Measurements from ENCODE around the gene PCYT1A.
"Not testable (repeated sequence)": the region's sequence is repeated elsewhere in the genome, so short reads cannot be mapped to it uniquely, and the experiment has no call there.

Gene PCYT1A

DNA sequence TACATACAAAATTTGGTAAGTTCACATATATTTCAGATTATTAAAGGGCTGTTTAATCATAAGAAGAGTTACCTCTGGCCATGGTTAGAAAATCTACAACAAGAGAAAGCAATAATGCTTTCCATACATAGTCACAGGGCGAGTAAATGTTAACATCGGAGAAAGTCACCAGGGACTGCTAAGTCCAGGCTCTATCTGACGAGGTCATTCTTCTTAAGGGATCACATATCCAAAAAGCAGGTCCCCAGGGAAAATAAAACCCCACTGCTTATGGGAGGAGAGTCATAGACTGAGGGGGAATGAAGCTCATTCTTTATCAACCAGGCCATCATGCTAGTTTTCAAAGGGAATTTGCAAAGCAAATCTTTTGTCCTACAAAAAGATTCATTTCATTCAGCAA, 3.1 kb downstream of the PCYT1A start:
- DNase-seq: no peak

DNA sequence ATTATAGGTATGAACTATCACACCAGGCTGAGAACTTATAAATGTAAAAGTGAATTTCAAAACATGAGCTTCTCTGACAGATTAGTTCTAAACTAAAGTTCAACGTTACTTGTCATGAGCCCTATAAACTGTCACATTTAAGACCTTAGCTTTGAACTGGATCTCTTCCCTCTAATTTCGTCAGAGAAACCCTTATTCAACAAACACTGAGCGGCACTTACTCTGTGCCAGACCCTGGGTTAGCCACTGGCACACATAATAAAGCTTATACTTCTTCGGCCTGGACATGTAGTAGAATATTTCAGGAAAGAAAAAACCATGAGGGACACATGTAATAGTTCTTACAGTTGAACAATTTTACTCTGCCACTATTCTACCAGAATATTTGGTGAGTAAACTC, 5.6 kb downstream of the PCYT1A start:
- no peak for DNase-seq

DNA sequence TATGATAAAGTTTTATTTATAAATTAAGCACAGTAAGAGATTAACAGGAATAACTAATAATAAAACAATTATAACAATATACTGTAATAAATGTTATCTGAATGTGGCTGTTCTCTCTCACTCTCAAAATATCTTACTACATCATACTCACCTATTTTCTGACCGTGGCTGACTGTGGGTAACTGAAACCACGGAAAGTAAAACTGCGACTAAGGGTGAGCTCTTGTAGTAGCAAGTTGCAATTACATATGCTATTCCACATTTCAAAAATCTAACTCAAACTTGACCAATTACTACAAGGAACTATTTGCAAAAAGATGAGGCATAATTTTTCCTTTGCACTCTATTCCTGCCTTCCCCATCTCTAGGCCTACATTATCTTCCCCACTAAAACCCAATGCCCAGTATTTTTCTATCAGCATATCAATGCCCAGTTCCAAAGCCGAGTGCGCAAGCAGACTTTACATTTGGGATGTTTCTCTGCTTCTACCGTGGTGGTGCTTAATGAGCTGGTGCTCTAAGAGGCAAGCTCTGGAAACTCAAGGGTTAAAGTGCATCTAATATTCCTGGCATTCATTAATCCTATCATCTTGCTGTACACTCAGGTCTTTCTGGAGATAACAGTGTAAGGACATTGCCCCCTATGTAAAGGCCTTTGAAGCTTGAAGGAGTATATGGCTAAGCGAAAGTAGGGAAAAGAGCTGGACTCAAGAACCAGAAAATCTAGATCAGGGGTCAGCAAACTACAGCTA, 6.7 kb downstream of the PCYT1A start:
- DNase-seq: peak in 1 of 5 experiments; percentile 76

DNA sequence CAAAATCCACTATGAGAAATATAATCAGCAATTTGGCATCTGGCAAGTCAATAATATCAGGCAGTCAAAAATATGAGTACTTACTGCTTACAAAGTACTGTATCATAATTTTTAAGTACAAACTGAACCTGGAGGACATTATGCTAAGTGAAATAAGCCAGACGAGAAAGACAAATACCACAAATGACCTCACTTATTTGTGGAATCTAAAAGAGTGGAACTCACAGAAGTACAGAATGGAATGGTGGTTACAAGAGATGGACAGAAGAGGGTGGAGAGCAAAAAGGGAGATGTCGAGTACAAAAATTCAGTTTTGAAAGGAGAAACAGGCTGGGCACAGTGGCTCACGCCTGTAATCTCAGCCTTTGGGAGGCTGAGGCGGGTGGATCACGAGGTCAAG, 12.4 kb downstream of the PCYT1A start:
- peak in 1 of 5 experiments; percentile 11 for DNase-seq

DNA sequence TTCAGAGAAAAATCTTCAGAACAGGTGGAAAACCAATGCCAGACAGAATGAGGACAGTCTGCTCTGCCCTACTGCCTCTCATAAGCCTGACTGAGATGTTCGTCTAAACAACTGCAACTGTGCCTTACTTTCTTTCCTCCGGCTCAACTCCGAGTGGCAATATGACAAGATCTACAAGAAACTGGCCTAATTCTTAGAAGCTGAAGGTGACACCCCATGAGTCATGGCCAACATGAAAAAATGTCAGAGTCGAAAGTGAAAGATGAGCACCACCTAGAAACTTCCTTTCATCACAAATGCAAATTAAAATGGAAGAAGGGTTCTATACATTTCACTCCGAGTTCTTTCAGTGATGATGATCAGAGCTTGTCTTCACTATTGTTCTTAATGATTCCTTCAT, 12.9 kb downstream of the PCYT1A start:
- DNase-seq: peak in 3 of 5 experiments; percentile 40 to 95 (median 70)

DNA sequence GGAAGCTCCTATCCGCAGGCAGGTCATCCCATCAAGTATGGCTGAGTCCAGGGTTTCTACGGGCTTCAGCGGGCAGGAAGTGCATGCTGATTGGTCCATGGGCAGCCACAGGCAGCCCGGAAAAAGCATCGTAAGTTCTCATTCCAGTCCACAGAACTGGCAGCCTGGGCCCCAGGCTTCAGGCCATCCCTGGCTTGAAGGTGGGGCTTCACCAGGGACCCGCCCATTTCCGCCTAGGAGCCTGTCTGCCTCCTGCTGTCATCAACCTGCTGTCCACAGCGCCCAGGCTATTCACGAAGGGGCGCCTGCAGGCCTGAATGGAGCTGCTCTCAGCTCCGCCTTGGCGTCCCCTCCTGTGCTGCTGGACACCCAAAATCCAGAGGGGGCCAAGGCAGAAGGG, 13.9 kb downstream of the PCYT1A start:
- DNase-seq: peak in 1 of 5 experiments; percentile 42

DNA sequence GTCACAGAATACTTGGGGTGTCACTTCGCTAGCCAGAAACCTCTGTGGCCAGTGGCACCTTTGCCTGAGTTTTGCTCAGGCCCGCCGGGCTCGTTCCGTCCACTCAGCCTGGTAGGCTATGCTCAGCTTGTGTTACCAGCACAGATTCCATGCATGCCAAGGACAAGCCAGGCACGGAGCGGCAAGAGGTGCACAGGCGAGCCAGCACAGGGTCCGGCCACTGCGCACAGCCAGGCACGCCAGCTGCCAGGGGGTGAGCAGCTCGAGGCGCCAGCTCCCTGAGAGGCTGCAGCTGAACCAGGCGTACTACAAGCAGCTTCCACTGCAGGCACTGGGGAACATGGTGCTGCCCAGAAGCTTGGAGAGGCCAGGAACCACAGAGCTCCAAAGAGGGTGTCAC, 14.7 kb downstream of the PCYT1A start:
- DNase-seq: no peak

DNA sequence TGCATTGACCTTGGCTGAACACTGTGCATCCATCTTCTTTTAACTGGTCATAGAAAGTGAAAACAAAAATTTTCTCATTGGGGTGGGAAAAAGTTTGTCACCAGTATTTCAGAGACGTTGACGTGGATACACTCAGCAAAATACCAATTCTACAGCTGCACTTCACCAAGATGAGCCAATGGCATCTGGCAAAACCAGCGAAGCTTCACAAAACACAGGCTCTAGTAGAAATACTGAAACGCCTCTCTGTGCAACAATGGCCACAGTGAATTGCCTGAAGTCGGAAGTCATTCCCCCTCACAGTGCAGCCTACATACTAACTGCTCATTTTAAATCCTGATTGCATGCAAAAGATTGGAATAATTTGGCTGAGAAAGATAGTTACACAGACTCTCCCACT, 17.0 kb downstream of the PCYT1A start:
- no peak for DNase-seq

DNA sequence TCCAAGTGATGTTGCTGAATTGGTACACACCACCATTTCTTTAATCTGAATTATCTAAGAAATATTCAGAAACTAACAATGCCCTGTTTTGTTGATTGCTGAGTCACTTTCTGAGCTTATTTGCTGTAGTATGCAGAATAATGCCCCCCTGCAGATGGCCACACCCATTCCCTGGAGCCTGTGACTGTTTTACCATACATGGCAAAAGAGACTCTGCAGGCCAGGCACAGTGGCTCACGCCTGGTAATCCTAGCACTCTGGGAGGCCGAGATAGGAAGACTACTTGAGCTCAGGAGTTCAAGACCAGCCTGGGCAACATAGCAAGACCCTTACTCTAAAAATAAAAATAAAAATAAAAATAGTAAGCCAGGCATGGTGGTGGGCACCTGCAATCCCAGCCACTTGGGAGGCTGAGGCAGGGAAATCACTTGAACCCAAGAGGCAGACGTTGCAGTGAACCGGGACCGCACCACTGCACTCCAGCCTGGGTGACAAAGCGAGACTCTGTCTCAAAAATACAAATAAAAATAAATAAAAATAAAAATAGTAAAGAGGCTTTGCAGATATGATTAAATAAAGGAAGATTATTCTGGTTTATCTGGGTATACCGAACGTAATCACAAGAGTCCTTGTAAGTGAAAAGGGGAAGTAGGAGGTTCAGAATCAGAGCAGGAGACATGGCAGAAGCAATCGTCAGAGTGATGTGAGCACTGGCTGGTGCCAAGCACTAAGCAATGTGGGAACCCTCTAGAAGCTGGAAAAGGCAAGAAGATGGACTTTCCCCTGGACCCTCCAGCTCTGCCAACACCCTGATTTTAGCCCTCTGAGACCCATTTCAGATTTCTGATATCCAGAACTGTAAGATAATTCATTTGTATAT, 19.0 kb downstream of the PCYT1A start:
- peak in 1 of 5 experiments; percentile 45 for DNase-seq

DNA sequence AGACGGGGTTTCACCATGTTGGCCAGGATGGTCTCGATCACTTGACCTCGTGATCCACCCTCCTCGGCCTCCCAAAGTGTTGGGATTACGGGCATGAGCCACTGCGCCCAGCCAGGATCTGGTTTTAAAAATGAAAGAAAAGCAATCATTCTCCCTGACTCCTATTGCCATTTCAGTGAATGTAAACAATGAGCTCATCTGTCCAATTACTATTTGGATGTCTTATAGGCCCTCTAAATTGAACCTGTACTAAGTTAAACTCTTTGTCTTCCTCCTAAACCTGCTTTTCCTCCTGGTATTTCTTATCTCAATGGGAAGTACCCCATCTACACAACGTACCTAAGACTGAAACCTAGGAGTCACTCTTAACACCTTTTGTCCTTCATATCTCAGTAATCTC, 23.7 kb downstream of the PCYT1A start:
- no peak for DNase-seq

DNA sequence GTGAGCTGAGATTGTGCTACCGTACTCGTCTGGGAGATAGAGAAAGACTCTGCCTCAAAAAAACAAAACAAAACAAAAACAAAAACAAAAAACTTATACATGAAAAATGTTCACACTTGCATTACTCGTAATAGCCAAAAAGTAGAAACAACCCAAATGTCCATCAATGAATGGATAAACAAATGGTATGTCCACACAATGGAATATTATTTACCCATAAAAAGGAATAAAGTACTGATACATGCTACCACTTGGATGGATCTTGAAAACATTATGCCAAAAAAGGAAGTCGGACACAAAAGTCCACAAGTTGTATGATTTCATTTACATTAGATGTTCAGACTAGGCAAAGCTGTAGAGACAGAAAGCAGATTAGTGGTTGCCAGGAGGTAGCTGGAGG, 26.7 kb downstream of the PCYT1A start:
- DNase-seq: no peak

DNA sequence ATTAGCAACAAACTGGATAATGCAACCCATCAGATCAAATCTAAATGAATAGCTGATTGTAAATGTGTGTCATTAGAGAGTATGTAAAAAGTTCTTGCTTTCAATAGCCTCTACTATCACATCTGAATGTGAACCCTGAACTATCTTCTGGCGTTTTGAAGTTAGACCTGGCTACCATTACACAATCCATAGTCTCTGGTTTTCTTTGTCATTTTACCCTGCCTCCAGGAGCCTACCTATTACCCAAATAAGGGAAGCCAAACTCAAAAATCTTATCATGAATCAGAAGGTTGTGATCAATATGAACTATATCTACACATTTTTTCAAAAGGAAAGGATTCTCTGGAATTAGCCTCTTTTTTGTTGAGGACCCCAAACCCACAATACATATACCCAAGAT, 31.8 kb downstream of the PCYT1A start:
- no peak for DNase-seq

DNA sequence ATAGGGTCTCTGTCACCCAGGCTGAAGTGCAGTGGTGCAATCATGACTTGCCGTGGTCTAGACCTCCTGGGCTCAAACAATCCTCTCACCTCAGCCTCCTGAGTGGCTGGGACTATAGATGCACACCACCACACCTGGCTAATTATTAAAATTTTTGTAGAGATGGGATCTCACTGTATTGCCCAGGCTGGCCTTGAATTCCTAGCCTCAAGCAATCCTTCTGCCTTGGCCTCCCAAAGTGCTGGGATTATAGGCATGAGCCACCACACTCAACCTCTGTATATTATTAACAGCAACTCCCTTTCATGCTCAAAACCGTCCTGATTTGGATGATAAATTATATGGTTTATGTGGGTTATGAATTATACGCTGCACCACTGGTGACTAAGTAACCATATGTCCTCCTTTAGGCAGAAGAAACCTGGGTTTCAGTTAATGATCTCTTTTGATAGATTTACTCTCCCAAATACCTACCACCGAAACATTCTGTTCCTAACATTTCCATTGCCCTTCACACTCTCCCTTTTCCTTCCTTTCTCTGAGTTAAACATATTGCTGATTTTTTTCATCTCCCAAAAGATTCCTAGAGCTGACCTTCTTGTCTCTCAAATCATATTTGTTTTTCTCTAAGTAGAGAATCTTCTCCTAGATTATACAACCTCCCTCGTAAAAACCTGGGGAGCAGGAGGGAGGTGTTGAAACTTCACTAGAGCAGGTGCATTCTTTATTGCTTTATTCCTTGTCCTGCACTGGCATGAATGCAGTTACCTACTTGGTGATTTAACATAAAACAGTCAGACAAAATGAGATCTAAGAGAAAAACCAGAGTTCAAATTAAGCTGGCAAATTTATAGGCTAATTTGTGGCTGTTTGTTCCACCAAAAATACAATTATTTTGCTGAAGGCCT, 32.9 kb downstream of the PCYT1A start:
- DNase-seq: no peak

DNA sequence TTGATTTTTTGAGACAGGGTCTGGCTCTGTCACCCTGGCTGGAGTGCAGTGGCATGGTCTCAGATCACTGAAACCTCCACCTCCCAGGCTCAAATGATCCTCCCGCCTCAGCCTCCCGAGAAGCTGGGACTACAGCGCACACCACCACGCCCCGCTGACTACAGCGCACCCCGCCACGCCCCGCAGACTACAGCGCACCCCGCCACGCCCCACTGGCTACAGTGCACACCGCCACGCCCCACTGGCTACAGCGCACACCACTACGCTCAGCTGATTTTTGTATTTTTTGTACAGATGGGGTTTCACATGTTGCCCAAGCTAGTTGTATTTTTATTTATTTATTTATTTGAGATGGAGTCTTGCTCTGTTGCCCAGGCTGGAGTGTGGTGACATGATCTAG, 35.6 kb downstream of the PCYT1A start:
- DNase-seq: no peak

DNA sequence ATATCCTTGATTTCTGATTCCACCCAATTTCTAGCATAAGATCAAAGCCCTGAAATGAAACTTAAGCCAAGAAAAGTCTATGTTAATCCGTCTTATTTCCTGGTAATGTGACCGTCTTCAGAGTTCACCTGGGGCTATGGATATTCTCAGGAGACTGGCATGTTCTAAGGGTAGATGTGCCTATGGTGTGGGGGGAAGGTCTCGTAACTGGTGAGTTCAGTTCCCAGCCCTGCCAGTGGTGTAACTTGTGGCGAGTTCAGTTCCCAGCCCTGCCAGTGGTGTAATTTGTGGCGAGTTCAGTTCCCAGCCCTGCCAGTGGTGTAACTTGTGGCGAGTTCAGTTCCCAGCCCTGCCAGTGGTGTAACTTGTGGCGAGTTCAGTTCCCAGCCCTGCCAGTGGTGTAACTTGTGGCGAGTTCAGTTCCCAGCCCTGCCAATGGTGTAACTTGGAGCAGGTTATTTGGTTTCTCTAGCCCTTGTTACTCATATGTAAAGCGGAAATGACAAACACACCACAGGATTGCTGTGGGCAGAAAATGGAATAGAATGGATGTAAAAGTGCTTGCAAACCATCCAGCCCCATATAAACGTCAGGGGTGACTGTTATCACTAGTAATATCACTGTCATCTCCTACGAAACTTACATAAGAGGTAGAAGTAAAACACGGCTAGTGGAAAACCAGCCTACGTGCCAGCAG, 40.8 kb downstream of the PCYT1A start:
- DNase-seq: peak in 2 of 5 experiments; percentile 16 to 43

DNA sequence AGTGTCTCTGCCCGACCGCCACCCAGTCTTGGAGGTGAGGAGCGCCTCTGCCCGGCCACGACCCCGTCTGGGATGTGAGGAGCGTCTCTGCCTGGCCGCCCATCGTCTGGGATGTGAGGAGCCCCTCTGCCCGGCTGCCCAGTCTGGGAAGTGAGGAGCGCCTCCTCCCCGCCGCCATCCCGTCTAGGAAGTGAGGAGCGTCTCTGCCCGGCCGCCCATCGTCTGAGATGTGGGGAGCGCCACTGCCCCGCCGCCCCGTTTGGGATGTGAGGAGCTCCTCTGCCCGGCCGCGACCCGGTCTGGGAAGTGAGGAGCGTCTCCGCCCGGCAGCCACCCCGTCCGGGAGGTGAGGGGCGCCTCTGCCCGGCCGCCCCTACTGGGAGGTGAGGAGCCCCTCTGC, 43.4 kb downstream of the PCYT1A start:
- not testable (repeated sequence) for DNase-seq

DNA sequence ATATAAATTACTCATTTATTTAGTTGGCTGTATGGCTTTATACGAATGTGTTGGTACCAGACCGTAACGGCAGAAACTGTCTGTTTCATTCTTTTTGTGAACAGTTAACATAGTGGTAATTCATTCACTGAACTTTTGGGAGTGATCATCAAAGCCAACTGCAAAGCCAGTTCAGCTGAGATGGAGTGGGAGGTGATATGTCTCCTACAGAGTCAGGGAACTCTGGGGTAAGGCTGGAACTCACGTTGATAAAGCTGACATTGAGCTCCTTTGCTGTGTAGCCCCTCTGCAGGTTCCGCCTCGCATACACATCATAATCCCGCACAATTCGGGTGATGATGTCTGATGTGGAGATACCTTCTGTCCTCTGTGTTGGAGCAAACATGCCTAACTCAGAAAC, 45.8 kb downstream of the PCYT1A start:
- DNase-seq: no peak

DNA sequence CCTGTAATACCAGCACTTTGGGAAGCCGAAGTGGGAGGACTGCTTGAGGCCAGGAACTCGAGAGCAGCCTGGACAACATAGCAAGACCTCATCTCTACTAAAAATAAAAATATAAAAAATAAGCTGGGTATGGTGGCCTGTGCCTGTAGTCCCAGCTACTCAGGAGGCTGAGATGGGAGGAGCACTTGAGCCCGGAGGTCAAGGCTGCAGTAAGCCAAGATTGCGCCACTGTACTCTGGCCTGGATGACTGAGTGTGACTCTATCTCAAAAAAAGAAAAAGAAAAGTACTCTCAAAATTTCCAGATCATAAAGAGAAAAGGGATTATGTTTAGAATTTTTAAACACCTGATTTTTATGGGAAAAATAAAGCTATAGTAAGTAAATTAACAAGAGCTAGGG, 47.1 kb downstream of the PCYT1A start:
- DNase-seq: no peak

DNA sequence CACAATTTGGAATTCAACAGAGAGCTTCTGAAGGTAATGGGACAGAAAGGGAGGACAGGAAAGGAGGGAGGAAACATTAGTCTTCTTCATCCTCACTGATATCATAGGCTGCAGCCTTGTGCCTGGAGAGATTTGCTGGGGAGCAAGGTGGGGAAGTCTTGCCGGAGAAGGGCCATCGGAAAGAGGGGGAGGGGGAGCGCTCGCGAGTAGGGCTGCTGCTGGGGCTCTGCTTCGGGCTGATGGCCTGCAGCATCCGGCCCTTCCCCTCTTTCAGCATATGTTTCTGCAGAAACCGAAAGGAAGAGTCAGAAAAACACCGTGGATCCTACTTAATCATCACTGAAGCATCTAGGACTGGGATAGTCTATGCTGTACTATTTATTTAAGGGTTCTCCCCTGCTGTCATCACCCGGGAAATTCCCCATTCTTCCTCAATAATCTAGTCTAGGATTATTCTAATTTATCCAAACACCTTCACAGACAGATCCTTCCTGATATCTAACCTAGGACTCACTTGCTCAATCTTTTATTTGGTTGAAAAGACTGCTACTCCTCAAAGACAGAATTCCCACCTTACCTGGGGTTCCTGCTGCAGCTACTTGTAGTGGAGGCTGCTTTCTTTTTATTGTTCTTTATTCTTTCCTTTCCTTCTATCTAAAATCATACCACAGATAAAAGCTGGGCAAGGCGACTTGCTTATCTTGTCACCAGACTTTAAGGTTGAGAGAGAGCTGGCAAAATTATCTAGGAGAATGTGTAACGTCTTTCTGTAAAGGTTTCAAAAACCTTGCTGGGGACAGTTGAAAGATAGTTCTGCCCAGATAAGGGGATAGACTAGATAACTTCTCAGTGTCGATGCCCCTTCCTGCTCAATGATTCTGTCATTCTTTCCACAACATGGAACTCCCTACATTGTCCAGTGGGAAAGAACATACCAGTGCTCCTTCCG, 48.6 kb downstream of the PCYT1A start:
- DNase-seq: no peak

DNA sequence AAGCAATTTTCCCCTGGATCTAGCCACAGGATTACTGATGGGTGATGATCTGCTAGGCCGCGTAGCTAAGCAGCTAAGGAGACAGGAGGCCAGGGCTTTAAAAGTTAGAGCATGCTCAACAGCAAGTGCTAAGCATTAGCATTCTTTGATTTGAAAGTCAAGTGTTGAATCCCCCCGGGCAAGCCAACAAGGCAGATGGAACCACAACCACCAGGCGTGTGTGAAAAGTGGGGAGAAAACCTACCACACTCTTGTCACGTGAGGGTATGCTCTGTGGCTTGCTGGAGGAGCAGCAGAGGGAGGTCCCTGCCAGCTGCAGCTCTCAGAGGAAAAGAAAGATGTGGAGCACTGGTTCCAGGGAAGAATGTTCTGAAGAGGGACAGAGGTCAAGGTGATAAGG, 50.3 kb downstream of the PCYT1A start:
- DNase-seq: peak in 1 of 5 experiments; percentile 23

DNA sequence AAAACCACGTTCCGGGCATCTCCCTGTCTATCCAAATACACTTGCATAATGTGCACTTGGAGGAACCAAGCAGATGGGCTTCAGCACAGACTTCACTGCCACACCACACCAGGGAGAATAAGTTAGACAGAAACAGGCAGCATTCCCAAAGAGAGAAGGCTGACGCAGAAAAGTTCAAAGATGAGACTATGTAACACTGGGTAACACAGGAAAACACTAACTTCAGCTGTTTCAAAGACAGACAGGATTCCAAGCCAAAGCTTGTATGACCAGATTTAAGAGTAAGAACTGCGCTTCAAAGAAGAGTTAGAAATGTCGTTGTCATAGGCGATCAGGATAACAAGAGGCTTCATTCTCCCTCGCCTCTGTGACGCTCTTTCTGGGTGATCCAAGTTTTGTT, 51.3 kb downstream of the PCYT1A start:
- no peak for DNase-seq
